ENCODE measurements around the gene NSUN2.

DNA sequence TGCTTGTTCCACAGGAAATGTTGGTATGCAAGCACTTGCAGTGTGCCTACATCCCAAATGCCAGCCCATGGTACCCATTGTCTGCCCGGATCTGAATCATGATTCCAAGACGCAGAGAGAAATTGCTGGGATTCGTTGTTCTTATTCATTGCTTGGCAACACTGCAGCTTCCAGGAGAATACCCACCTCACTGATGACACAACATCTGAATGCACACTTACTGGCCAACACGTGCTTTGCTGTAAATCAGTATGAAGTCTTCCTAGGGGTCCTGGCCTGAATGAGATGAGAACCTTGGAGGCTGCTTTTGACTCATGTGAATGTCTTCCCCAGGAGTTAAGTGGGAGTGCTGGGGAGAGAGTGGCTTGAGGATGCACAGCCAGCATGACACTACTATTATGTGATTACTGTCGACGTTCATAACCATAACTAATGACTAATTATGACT, 12.0 kb upstream of the NSUN2 start:
- TF ChIP-seq, protein P1, sequence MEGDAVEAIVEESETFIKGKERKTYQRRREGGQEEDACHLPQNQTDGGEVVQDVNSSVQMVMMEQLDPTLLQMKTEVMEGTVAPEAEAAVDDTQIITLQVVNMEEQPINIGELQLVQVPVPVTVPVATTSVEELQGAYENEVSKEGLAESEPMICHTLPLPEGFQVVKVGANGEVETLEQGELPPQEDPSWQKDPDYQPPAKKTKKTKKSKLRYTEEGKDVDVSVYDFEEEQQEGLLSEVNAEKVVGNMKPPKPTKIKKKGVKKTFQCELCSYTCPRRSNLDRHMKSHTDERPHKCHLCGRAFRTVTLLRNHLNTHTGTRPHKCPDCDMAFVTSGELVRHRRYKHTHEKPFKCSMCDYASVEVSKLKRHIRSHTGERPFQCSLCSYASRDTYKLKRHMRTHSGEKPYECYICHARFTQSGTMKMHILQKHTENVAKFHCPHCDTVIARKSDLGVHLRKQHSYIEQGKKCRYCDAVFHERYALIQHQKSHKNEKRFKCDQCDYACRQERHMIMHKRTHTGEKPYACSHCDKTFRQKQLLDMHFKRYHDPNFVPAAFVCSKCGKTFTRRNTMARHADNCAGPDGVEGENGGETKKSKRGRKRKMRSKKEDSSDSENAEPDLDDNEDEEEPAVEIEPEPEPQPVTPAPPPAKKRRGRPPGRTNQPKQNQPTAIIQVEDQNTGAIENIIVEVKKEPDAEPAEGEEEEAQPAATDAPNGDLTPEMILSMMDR (IDR thresholded peaks at IDR 0.05; ENCODE audit: low read length): no peak
- TF ChIP-seq EZH2 (optimal IDR thresholded peaks at IDR 0.05; ENCODE audit: low read depth, low read length): no peak
- no peak for TF ChIP-seq EZH2phosphoT487 (IDR thresholded peaks at IDR 0.05; ENCODE audit: low read length)
